GM19328 (cell line): Measurements from ENCODE around the gene AAMP.

Experiments
- ATAC-seq: cut with Tn5 transposase; IDR thresholded peaks from one replicate; pipeline ENCODE4 v1.9.1; 2021; ENCODE audit warnings: mild to moderate bottlenecking, moderate library complexity; ENCODE audit not compliant: unreplicated experiment

The AAMP gene

GRCh38 chr2:218260742-218261422, 9.1 kb downstream of the AAMP start, which contains the start of gene GPBAR1:
GPBAR1 (plus strand) TSS chr2:218261015; CDS start chr2:218262725, 1,710 bp downstream.
- no peak for ATAC-seq

GRCh38 chr2:218260166-218260565, 9.8 kb downstream of the AAMP start:
- ATAC-seq: no peak

GRCh38 chr2:218259099-218259961, 10.6 kb downstream of the AAMP start:
- no peak for ATAC-seq

GRCh38 chr2:218257390-218257981, 12.5 kb downstream of the AAMP start:
- peak; percentile 71 for ATAC-seq

- ATAC-seq: no peak
Measured at GRCh38 chr2:218256612-218257350, 13.2 kb downstream of the AAMP start.

- ATAC-seq: no peak
Measured at GRCh38 chr2:218255446-218255845, 14.5 kb downstream of the AAMP start.

- ATAC-seq: no peak
Measured at GRCh38 chr2:218253232-218253625, 16.7 kb downstream of the AAMP start.

GRCh38 chr2:218252509-218253231, 17.3 kb downstream of the AAMP start:
- no peak for ATAC-seq

- ATAC-seq: no peak
Measured at GRCh38 chr2:218249691-218250090, 20.2 kb downstream of the AAMP start.

- ATAC-seq: no peak
Measured at GRCh38 chr2:218245214-218245613, 24.7 kb downstream of the AAMP start.

GRCh38 chr2:218244665-218245064, 25.3 kb downstream of the AAMP start:
- no peak for ATAC-seq

- ATAC-seq: no peak
Measured at GRCh38 chr2:218244204-218244603, 25.7 kb downstream of the AAMP start.

- ATAC-seq: no peak
Measured at GRCh38 chr2:218238887-218239286, 31.1 kb downstream of the AAMP start.

- no peak for ATAC-seq
Measured at GRCh38 chr2:218236829-218237228, 33.1 kb downstream of the AAMP start.

- ATAC-seq: no peak
Measured at GRCh38 chr2:218235017-218235416, 34.9 kb downstream of the AAMP start.

- ATAC-seq: no peak
Measured at GRCh38 chr2:218234521-218234920, 35.4 kb downstream of the AAMP start.

GRCh38 chr2:218233543-218233942, 36.4 kb downstream of the AAMP start:
- ATAC-seq: no peak

GRCh38 chr2:218230882-218231281, 39.1 kb downstream of the AAMP start:
- ATAC-seq: no peak

GRCh38 chr2:218229851-218230250, 40.1 kb downstream of the AAMP start:
- ATAC-seq: no peak

- ATAC-seq: peak; percentile 92
Measured at GRCh38 chr2:218229239-218229638, 40.7 kb downstream of the AAMP start.
